A549 (cell line): ENCODE data around the gene FOXB1. TPM values are rescaled to one million over a fixed set of nuclear protein-coding genes. Genes with fewer than 3 reads are reported as not detected.

ENCODE experiments used
- ATAC-seq, 2 experiments: fragments of 200-7000 bp in 1 of 2; fragments of >200 bp in 1 of 2; cut with Nextera tagmentation in 1 of 2; cut with Tn5 transposase in 1 of 2; 3 replicates each; pipeline versions ENCODE4 v1.8.0 to v1.9.1; 2018 to 2020; ENCODE audit warnings: mild to moderate bottlenecking in 1 of 2, moderate library complexity in 1 of 2
- CTCF ChIA-PET: fragments of 300-600 bp; sonication (Branson Sonifier 250); formaldehyde crosslinking; extraction: SDS; loops from one replicate; lab custom pipeline; 2021; ENCODE audit warnings: antibody characterized with exemption, inconsistent platforms; lab: Yijun Ruan, JAX
- POLR2A ChIA-PET: fragments of 350-600 bp; formaldehyde crosslinking; extraction: SDS; loops from one replicate; lab custom pipeline; 2021; ENCODE audit warnings: antibody characterized with exemption, inconsistent platforms; lab: Yijun Ruan, JAX
- DNase-seq, 2 experiments: peaks; one replicate each; pipeline versions ENCODE4 v3.0.0 to v3.0.0-alpha.2; 2011 to 2016; ENCODE audit warnings: low read depth in 1 of 2, low spot score in 1 of 2
- FAIRE-seq: peaks from 2 replicates; lab custom pipeline; 2011; peaks lifted over from hg19 to GRCh38; lab: Jason Lieb, UNC
- H3K27ac ChIP-seq, 2 experiments: fragments of >200 bp; sonication (Bioruptor Twin); formaldehyde crosslinking; 3 replicates each; pipeline ENCODE4 v1.5.1; 2016 to 2017
- H3K4me1 ChIP-seq: fragments of >200 bp; sonication (Bioruptor Twin); formaldehyde crosslinking; 3 replicates; pipeline ENCODE4 v1.6.1; 2016
- H3K4me2 ChIP-seq: fragments of >200 bp; sonication (Bioruptor Twin); formaldehyde crosslinking; 3 replicates; pipeline ENCODE4 v1.6.1; 2016
- H3K4me3 ChIP-seq: fragments of >200 bp; sonication (Bioruptor Twin); formaldehyde crosslinking; 3 replicates; pipeline ENCODE4 v1.5.1; 2016
- H3K9me3 ChIP-seq: fragments of >200 bp; sonication (Bioruptor Twin); formaldehyde crosslinking; 3 replicates; pipeline ENCODE4 v1.6.1; 2016
- BHLHE40 ChIP-seq: IDR thresholded peaks from 2 replicates; pipeline ENCODE4 v1.6.1; 2012; ENCODE audit warnings: low read depth, low read length, inconsistent platforms
- CEBPB ChIP-seq, 2 experiments: fragments of >200 bp in 1 of 2; sonication (Bioruptor Twin) in 1 of 2; formaldehyde crosslinking in 1 of 2; IDR thresholded peaks; 2 replicates each; pipeline ENCODE4 v1.6.1; 2012 to 2016
- CHD4 ChIP-seq: fragments of 200-600 bp; sonication (generic); IDR thresholded peaks from 2 replicates; pipeline ENCODE4 v1.6.1; 2016; ENCODE audit warnings: antibody characterized with exemption, mild to moderate bottlenecking, borderline replicate concordance
- FOSL2 ChIP-seq, 2 experiments: fragments of 450-650 bp in 1 of 2; fragments of >200 bp in 1 of 2; sonication (Bioruptor Twin) in 1 of 2; formaldehyde crosslinking; IDR thresholded peaks; 2 replicates each; pipeline versions ENCODE4 v1.5.0 to v1.6.1; 2016 to 2020; ENCODE audit warnings: mild to moderate bottlenecking in 1 of 2, moderate library complexity in 1 of 2
- FOXS1 ChIP-seq: fragments of 250-450 bp; sonication (Bioruptor Pico); IDR thresholded peaks from 2 replicates; pipeline ENCODE4 v1.5.0; 2020; ENCODE audit warnings: mild to moderate bottlenecking, moderate library complexity
- GATA3 ChIP-seq: IDR thresholded peaks from 2 replicates; pipeline ENCODE4 v1.6.1; 2012; ENCODE audit warnings: borderline replicate concordance
- HEYL ChIP-seq: fragments of 250-450 bp; sonication (Bioruptor Pico); IDR thresholded peaks from 2 replicates; pipeline ENCODE4 v1.8.0; 2021; ENCODE audit warnings: mild to moderate bottlenecking, moderate library complexity
- HOXB13 ChIP-seq: fragments of 250-450 bp; sonication (Bioruptor Pico); IDR thresholded peaks from 2 replicates; pipeline ENCODE4 v1.5.0; 2020; ENCODE audit warnings: low read depth, mild to moderate bottlenecking, moderate library complexity
- JUN ChIP-seq, 2 experiments: fragments of >200 bp; sonication (Bioruptor Twin); formaldehyde crosslinking; IDR thresholded peaks; 2 replicates in 1 of 2; 3 replicates in 1 of 2; pipeline ENCODE4 v1.6.1; 2016 to 2017
- MYC ChIP-seq: IDR thresholded peaks from 2 replicates; pipeline ENCODE4 v1.6.1; 2012; ENCODE audit warnings: mild to moderate bottlenecking, inconsistent platforms, low read length, improper control_type of control experiment, borderline replicate concordance
- PHF8 ChIP-seq: fragments of 200-600 bp; sonication (generic); IDR thresholded peaks from 2 replicates; pipeline ENCODE4 v1.6.1; 2016; ENCODE audit warnings: low read depth, mild to moderate bottlenecking, antibody characterized with exemption, moderate library complexity, borderline replicate concordance
- POLR2AphosphoS2 ChIP-seq: conservative IDR thresholded peaks from 2 replicates; pipeline ENCODE4 v1.6.1; 2012; ENCODE audit warnings: low read length, improper control_type of control experiment, inconsistent platforms
- RNF2 ChIP-seq: fragments of 200-600 bp; sonication (generic); IDR thresholded peaks from 2 replicates; pipeline ENCODE4 v1.6.1; 2016; ENCODE audit warnings: low read depth, mild to moderate bottlenecking, antibody characterized with exemption, moderate library complexity, borderline replicate concordance
- SMC3 ChIP-seq: fragments of >200 bp; sonication (Bioruptor Twin); formaldehyde crosslinking; IDR thresholded peaks from 3 replicates; pipeline ENCODE4 v1.6.1; 2018; ENCODE audit warnings: inconsistent platforms
- SREBF2 ChIP-seq: fragments of 450-650 bp; IDR thresholded peaks from 2 replicates; pipeline ENCODE4 v1.6.1; 2014; ENCODE audit warnings: mild to moderate bottlenecking, moderate library complexity
- ZFP36 ChIP-seq: fragments of 450-650 bp; IDR thresholded peaks from 2 replicates; pipeline ENCODE4 v1.6.1; 2014; ENCODE audit warnings: borderline replicate concordance; ENCODE audit not compliant: partially characterized antibody
- ZSCAN20 ChIP-seq: fragments of 250-450 bp; sonication (Bioruptor Pico); IDR thresholded peaks from 2 replicates; pipeline ENCODE4 v1.8.0; 2022; ENCODE audit warnings: mild to moderate bottlenecking, moderate library complexity
- WGBS: methylation state at CpG from one replicate; pipeline ENCODE4 v1.1.6; 2017; ENCODE audit errors: missing lambda C conversion rate; 5-methylcytosine and 5-hydroxymethylcytosine counted together
- polyA plus RNA-seq, 4 experiments: library from polyadenylated mRNA; depleted of rRNA in 3 of 4; stranded (reverse); fragments of >200 nt; fragmentation: RNase III in 1 of 4; extraction: RNeasy Plus Mini Kit Qiagen cat#74134 plus additional on column Dnase treatment in 1 of 4; gene quantifications; 2 replicates in 3 of 4; 3 replicates in 1 of 4; pipeline ENCODE4 v1.2.3, GENCODE V29; 2011 to 2017
- TF ChIP-seq, protein P1 (sequence below): fragments of 150-350 bp; IDR thresholded peaks from 2 replicates; pipeline ENCODE4 v1.6.1; 2014; ENCODE audit warnings: low read depth, mild to moderate bottlenecking, low read length
- TF ChIP-seq, protein P2 (sequence below): fragments of 450-650 bp; IDR thresholded peaks from 2 replicates; pipeline ENCODE4 v1.6.1; 2014; ENCODE audit warnings: antibody characterized with exemption
- TF ChIP-seq, protein P3 (sequence below): fragments of >200 bp; sonication (Bioruptor Twin); formaldehyde crosslinking; IDR thresholded peaks from 3 replicates; pipeline ENCODE4 v1.6.1; 2016
- TF ChIP-seq, protein P4 (sequence below): fragments of 200-600 bp; sonication (generic); IDR thresholded peaks from 2 replicates; pipeline ENCODE4 v1.6.1; 2016; ENCODE audit warnings: antibody characterized with exemption, mild to moderate bottlenecking, moderate library complexity
- TF ChIP-seq, protein P5 (sequence below): fragments of 250-450 bp; sonication (Bioruptor Pico); IDR thresholded peaks from 2 replicates; pipeline ENCODE4 v1.5.0; 2021; ENCODE audit warnings: mild to moderate bottlenecking, moderate library complexity, borderline replicate concordance
- TF ChIP-seq, protein P6 (sequence below): fragments of 250-450 bp; sonication (Bioruptor Pico); IDR thresholded peaks from 2 replicates; pipeline ENCODE4 v1.5.0; 2020; ENCODE audit warnings: low read depth, mild to moderate bottlenecking, moderate library complexity

The FOXB1 gene
- polyA plus RNA-seq, 2 of the 4 experiments (the other 2 are of a cell fraction): not detected

DNA sequence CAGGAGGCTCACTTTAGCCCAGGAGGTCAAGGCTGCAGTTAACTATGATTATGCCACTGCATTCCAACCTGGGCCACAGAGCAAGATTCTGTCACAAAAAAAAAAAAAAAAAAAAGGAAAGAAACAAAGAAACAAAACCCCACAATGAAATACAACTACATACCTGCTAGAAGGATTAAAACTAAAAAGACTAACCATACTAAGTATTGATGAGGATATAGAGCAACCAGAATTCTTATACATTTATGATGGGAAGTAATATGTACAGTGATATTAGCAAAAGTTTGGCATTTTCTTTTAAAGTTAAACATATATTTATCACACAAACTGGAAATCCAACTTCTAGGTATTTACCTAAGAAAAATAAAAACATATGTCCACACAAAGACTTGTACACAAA lies 40.2 kb upstream of the FOXB1 start:
- CTCF ChIA-PET: no interaction called here
- Histone ChIP-seq H3K4me3 (no peak overlapping the region), H3K4me1 (no peaks in the 10 kb centered on the region), H3K9me3 (peaks cover 13% of the 10 kb centered on the region; the same call in 1 of the 3 replicates), H3K27ac (no peak overlapping the region), H3K4me2 (no peak overlapping the region)
- ATAC-seq (no peak), FAIRE-seq (no peak), DNase-seq (no peak)
- TF ChIP-seq FOSL2 (IDR thresholded peaks at IDR 0.05) (no peak), FOSL2 (CRISPR knock-in tag; IDR thresholded peaks at IDR 0.05) (no peak), FOXS1 (CRISPR knock-in tag) (no peak), HEYL (CRISPR knock-in tag) (no peak), MYC (no peak), ZFP36 (no peak), BHLHE40 (no peak), JUN (IDR thresholded peaks at IDR 0.05) (no peak), CHD4 (no peak), SMC3 (no peak)
- TF ChIP-seq, protein P1, sequence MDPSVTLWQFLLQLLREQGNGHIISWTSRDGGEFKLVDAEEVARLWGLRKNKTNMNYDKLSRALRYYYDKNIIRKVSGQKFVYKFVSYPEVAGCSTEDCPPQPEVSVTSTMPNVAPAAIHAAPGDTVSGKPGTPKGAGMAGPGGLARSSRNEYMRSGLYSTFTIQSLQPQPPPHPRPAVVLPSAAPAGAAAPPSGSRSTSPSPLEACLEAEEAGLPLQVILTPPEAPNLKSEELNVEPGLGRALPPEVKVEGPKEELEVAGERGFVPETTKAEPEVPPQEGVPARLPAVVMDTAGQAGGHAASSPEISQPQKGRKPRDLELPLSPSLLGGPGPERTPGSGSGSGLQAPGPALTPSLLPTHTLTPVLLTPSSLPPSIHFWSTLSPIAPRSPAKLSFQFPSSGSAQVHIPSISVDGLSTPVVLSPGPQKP: no peak
- POLR2A ChIA-PET: no interaction called here

DNA sequence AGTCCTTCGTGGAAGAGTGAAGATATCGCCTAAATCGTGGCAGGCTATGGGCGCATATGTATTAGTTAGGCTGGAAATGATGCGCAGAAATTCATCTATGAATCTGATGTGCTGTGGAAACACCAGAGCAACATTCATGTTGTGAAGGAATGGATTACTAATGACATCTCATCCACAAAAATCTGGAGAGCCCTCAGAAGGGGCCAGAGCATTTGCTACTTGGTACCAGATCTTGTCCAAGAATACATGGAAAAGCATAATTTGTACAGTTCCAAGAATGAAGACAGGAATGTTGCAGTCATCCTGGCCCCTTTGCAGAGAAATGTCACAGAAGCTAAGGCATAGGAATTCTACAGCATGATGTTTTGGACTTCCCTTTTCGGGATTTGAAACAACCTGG lies 38.4 kb upstream of the FOXB1 start:
- Histone ChIP-seq H3K9me3 (0 out of 3 replicates have a peak, but pooled peaks cover 2% of the 10 kb centered on the region), H3K4me1 (no peaks in the 10 kb centered on the region), H3K4me2 (no peak overlapping the region), H3K27ac (no peak overlapping the region), H3K4me3 (no peak overlapping the region)
- TF ChIP-seq SREBF2 (no peak), CEBPB (IDR thresholded peaks at IDR 0.05) (no peak)
- no peak for DNase-seq
- ChIA-PET CTCF (no interaction called here), POLR2A (no interaction called here)
- no peak for FAIRE-seq
- ATAC-seq: no peak
- WGBS: 54% methylated on average over 6 of the region's 6 CpGs

DNA sequence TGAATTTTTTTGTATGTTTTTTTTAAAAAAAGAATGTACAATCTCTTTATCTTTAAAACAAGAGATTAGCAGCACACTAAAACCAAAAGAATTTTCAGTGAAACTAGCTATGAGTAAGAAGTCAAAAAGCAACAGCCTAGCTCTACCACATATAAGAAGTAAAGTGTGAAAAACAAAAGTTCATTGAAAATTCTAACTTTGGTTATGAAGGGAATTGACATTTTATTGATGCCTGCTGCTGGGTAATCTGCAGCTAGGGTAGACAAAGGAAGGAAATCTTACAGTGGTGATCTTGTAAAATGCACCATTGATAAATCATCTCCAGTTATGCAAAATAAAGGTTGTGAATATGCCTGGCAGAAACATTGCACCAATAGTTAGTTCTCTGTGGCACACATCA lies 37.8 kb upstream of the FOXB1 start:
- no peak overlapping the region for H3K4me2 ChIP-seq
- ChIA-PET CTCF (no interaction called here), POLR2A (no interaction called here)
- ATAC-seq (no peak), FAIRE-seq (no peak), DNase-seq (no peak)
- H3K4me3 ChIP-seq: no peak overlapping the region
- no peaks in the 10 kb centered on the region for H3K9me3 ChIP-seq
- H3K27ac ChIP-seq: no peak overlapping the region
- H3K4me1 ChIP-seq: no peaks in the 10 kb centered on the region
- TF ChIP-seq HEYL (CRISPR knock-in tag) (no peak), ZSCAN20 (no peak), SREBF2 (no peak), POLR2AphosphoS2 (no peak), PHF8 (no peak), GATA3 (no peak), HOXB13 (no peak), RNF2 (no peak)
- TF ChIP-seq, protein P1: no peak
- TF ChIP-seq, protein P2, sequence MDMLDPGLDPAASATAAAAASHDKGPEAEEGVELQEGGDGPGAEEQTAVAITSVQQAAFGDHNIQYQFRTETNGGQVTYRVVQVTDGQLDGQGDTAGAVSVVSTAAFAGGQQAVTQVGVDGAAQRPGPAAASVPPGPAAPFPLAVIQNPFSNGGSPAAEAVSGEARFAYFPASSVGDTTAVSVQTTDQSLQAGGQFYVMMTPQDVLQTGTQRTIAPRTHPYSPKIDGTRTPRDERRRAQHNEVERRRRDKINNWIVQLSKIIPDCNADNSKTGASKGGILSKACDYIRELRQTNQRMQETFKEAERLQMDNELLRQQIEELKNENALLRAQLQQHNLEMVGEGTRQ: no peak
- TF ChIP-seq, protein P3, sequence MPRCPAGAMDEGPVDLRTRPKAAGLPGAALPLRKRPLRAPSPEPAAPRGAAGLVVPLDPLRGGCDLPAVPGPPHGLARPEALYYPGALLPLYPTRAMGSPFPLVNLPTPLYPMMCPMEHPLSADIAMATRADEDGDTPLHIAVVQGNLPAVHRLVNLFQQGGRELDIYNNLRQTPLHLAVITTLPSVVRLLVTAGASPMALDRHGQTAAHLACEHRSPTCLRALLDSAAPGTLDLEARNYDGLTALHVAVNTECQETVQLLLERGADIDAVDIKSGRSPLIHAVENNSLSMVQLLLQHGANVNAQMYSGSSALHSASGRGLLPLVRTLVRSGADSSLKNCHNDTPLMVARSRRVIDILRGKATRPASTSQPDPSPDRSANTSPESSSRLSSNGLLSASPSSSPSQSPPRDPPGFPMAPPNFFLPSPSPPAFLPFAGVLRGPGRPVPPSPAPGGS: no peak
- TF ChIP-seq, protein P4, sequence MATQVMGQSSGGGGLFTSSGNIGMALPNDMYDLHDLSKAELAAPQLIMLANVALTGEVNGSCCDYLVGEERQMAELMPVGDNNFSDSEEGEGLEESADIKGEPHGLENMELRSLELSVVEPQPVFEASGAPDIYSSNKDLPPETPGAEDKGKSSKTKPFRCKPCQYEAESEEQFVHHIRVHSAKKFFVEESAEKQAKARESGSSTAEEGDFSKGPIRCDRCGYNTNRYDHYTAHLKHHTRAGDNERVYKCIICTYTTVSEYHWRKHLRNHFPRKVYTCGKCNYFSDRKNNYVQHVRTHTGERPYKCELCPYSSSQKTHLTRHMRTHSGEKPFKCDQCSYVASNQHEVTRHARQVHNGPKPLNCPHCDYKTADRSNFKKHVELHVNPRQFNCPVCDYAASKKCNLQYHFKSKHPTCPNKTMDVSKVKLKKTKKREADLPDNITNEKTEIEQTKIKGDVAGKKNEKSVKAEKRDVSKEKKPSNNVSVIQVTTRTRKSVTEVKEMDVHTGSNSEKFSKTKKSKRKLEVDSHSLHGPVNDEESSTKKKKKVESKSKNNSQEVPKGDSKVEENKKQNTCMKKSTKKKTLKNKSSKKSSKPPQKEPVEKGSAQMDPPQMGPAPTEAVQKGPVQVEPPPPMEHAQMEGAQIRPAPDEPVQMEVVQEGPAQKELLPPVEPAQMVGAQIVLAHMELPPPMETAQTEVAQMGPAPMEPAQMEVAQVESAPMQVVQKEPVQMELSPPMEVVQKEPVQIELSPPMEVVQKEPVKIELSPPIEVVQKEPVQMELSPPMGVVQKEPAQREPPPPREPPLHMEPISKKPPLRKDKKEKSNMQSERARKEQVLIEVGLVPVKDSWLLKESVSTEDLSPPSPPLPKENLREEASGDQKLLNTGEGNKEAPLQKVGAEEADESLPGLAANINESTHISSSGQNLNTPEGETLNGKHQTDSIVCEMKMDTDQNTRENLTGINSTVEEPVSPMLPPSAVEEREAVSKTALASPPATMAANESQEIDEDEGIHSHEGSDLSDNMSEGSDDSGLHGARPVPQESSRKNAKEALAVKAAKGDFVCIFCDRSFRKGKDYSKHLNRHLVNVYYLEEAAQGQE: no peak
- TF ChIP-seq, protein P5, sequence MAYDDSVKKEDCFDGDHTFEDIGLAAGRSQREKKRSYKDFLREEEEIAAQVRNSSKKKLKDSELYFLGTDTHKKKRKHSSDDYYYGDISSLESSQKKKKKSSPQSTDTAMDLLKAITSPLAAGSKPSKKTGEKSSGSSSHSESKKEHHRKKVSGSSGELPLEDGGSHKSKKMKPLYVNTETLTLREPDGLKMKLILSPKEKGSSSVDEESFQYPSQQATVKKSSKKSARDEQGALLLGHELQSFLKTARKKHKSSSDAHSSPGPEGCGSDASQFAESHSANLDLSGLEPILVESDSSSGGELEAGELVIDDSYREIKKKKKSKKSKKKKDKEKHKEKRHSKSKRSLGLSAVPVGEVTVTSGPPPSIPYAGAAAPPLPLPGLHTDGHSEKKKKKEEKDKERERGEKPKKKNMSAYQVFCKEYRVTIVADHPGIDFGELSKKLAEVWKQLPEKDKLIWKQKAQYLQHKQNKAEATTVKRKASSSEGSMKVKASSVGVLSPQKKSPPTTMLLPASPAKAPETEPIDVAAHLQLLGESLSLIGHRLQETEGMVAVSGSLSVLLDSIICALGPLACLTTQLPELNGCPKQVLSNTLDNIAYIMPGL (CRISPR knock-in tag): no peak
- TF ChIP-seq, protein P6, sequence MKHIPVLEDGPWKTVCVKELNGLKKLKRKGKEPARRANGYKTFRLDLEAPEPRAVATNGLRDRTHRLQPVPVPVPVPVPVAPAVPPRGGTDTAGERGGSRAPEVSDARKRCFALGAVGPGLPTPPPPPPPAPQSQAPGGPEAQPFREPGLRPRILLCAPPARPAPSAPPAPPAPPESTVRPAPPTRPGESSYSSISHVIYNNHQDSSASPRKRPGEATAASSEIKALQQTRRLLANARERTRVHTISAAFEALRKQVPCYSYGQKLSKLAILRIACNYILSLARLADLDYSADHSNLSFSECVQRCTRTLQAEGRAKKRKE (CRISPR knock-in tag): no peak
